HEK293T (cell line): ENCODE data around the gene HSPB6.

Experiments used
- SP1 ChIP-seq: fragments of 450-650 bp; IDR thresholded peaks from 2 replicates; pipeline ENCODE4 v1.6.1; 2017
- SUZ12 ChIP-seq: fragments of 450-650 bp; IDR thresholded peaks from 2 replicates; pipeline ENCODE4 v1.6.1; 2016; ENCODE audit warnings: mild to moderate bottlenecking
- TARDBP ChIP-seq: fragments of 450-650 bp; IDR thresholded peaks from 2 replicates; pipeline ENCODE4 v1.6.1; 2016

DNA sequence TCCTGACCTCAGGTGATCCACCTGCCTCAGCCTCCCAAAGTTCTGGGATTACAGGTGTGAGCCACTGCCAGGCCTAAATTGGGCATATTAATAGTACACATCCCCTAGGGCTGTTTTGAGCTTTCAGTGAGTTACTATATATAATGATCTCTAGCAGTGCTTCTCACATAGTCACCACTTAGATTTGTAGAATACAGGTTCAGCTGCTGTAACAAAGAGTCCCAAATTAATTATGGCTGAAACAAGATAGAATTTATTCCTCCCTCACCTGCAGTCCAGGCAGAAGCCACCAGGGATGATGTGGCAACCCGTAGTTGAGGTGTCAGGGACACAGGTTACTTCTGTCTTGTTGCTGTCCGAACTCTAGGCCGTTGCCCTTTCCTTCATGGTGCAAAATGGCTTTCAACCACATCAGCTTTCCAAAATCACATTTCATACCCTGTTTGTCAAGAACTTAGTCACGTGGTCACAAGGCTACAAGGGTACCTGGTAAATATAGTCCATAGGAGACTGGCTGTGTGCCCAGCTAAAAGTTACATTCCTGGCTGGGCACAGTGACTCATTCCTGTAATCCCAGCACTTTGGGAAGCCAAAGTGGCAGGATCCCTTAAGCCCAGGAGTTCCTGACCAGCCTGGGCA lies 4.0 kb upstream of the HSPB6 start:
- TF ChIP-seq TARDBP (no peak), SUZ12 (no peak), SP1 (no peak)
